Cardiac muscle cell (in vitro differentiated cells and primary cell): ENCODE results near the gene PROC. TPM values are rescaled to one million over a fixed set of nuclear protein-coding genes. Genes with fewer than 3 reads are reported as not detected.
"Not testable (repeated sequence)": the region's sequence is repeated elsewhere in the genome, so short reads cannot be mapped to it uniquely, and the experiment has no call there.

Source experiments
- DNase-seq, 2 donors: peaks; one replicate each; pipeline versions ENCODE4 v3.0.0 to v3.0.0-alpha.2; 2010 to 2017; ENCODE audit warnings: low read depth in 1 of 2, low spot score in 1 of 2
- H3K27ac ChIP-seq: fragments of 200-600 bp; sonication (generic); 2 replicates; pipeline ENCODE4 v1.5.1; 2016
- H3K27me3 ChIP-seq: fragments of 200-600 bp; sonication (generic); 2 replicates; pipeline ENCODE4 v1.6.0; 2016; ENCODE audit warnings: control low read depth
- H3K36me3 ChIP-seq: fragments of 200-600 bp; sonication (generic); 2 replicates; pipeline ENCODE4 v1.5.1; 2016; ENCODE audit warnings: control low read depth
- H3K4me1 ChIP-seq: fragments of 200-600 bp; sonication (generic); 2 replicates; pipeline ENCODE4 v1.8.1; 2017; ENCODE audit warnings: low read depth, mild to moderate bottlenecking, mixed run types
- H3K4me3 ChIP-seq: fragments of 200-600 bp; sonication (generic); 2 replicates; pipeline ENCODE4 v1.5.1; 2016; ENCODE audit warnings: mild to moderate bottlenecking
- H3K9me3 ChIP-seq: fragments of 200-600 bp; sonication (generic); 2 replicates; pipeline ENCODE4 v1.5.1; 2017; ENCODE audit warnings: low read depth, mild to moderate bottlenecking, control low read depth
- polyA plus RNA-seq: library from polyadenylated mRNA; unstranded; fragments of >200 nt; fragmentation: Nextera tagmentation; extraction: Ambion mirVana; gene quantifications from 2 replicates; pipeline ENCODE4 v1.2.1, GENCODE V29; 2016
- total RNA-seq: library from RNA; depleted of rRNA; stranded (reverse); fragments of >200 nt; gene quantifications from 2 replicates; pipeline ENCODE4 v1.2.3, GENCODE V29; 2016
- TF ChIP-seq, protein P1 (sequence below): IDR thresholded peaks from 2 replicates; pipeline ENCODE4 v1.5.1; 2012; ENCODE audit warnings: low read depth, mild to moderate bottlenecking, low read length

The PROC gene
- total and polyA plus RNA-seq, 2 experiments from 2014 or later, result not detected

DNA sequence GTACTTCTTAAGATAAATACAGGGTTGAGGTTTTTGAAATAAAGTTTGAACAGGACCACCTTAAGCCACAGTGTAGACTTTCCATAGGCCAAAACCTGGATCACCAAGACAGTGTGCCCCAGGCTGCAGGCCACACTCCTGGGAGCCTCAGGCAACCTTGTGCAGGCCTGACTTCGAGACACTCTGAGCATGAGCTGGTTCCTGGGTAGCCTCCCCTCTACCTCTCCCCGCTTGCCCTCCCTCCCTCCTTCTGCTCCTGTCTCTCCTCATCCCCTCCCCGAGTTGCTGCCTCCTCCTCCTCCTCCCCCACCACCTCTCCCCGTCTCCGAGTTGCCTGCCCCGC is 10.6 kb upstream of the PROC start:
- Histone ChIP-seq H3K4me3 (peak overlapping the region; percentile 49), H3K36me3 (no peaks in the 10 kb centered on the region), H3K9me3 (no peaks in the 10 kb centered on the region), H3K27ac (peak overlapping the region; percentile 49), H3K27me3 (no peaks in the 10 kb centered on the region), H3K4me1 (no peaks in the 10 kb centered on the region)
- no peak for DNase-seq
- TF ChIP-seq, protein P1, sequence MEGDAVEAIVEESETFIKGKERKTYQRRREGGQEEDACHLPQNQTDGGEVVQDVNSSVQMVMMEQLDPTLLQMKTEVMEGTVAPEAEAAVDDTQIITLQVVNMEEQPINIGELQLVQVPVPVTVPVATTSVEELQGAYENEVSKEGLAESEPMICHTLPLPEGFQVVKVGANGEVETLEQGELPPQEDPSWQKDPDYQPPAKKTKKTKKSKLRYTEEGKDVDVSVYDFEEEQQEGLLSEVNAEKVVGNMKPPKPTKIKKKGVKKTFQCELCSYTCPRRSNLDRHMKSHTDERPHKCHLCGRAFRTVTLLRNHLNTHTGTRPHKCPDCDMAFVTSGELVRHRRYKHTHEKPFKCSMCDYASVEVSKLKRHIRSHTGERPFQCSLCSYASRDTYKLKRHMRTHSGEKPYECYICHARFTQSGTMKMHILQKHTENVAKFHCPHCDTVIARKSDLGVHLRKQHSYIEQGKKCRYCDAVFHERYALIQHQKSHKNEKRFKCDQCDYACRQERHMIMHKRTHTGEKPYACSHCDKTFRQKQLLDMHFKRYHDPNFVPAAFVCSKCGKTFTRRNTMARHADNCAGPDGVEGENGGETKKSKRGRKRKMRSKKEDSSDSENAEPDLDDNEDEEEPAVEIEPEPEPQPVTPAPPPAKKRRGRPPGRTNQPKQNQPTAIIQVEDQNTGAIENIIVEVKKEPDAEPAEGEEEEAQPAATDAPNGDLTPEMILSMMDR, result no peak

DNA sequence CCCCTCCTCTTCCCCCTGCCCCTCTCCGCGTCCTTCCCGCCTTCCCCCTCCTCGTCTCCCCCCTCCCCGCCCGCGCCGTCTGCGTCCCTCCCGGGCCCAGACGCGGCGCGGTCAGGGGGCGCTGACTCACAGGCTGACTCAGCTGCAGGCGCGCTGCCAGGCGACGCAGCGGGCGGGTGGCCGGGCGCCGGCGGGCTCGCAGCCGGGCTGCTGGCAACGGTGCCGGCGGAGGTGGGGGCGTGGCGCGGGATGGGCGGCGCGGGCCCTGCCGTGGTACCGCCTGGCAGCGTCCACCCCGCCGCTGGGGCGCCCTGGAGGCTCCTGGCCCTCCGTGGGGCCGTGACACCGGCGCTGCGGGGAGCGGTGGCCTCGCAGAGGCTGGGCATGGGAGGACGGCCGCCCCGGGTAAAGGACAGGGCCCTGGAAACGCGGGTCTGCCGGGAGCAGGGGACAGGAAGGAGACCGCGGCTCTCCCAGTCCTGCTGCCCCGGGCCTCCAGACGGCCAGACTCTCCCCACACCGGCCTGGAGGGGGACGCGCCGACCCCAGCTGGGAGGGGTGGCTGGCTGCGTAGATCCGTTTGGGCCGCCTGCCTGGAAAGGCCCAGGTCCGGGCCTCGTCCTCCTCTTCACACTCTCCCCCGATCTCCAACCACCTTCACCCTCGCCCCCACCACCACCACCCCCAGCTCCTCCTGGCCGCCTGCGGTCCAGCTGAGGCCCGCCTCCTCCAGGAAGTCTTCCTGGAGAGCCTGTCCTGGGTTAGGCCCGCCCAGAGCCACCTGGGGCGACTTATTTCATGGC is 10.0 kb upstream of the PROC start:
- TF ChIP-seq, protein P1, result no peak
- Histone ChIP-seq H3K36me3 (no peaks in the 10 kb centered on the region), H3K4me1 (no peaks in the 10 kb centered on the region), H3K9me3 (no peaks in the 10 kb centered on the region), H3K27ac (peak overlapping the region; percentile 76), H3K4me3 (peak overlapping the region; percentile 49), H3K27me3 (no peaks in the 10 kb centered on the region)
- peak; percentile 92 to 95 for DNase-seq

DNA sequence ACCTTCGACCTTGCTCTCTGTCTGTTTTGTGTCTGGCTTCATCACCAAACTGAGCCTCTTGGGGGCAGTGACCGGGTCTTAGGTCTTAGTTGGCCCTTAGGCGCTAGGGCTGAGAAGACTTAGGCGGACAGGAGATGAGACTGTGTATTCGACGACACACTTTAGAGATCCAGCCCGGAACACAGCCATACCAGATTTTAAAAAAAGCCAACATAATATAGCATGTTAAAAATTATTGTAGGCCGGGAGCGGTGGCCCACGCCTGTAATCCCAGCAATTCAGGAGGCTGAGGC is 9.5 kb upstream of the PROC start:
- no peaks in the 10 kb centered on the region for H3K36me3 ChIP-seq
- TF ChIP-seq, protein P1, result no peak
- H3K4me1 ChIP-seq, result no peaks in the 10 kb centered on the region
- no peak for DNase-seq
- H3K27me3 ChIP-seq, result no peaks in the 10 kb centered on the region
- H3K9me3 ChIP-seq, result no peaks in the 10 kb centered on the region
- H3K27ac ChIP-seq, result no peak overlapping the region
- peak overlapping the region; percentile 49 for H3K4me3 ChIP-seq

DNA sequence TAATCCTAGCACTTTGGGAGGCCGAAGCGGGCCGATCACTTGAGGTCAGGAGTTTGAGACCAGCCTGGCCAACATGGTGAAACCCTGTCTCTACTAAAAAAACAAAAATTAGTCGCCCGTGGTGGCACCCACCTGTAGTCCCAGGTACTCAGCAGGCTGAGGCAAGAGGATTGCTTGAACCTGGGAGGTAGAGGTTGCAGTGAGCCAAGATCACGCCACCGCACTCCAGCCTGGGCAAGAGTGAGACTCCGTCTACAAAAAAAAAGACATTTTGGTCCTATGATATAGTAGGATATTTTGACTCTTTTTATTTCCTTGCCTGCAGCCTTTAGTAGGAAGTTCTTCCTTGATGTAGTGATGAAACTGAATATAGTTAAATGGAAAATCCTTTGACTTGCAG is 8.5 kb upstream of the PROC start:
- H3K4me1 ChIP-seq, H3K27ac ChIP-seq, DNase-seq, H3K36me3 ChIP-seq, H3K4me3 ChIP-seq, H3K9me3 ChIP-seq, H3K27me3 ChIP-seq: not testable (repeated sequence)

DNA sequence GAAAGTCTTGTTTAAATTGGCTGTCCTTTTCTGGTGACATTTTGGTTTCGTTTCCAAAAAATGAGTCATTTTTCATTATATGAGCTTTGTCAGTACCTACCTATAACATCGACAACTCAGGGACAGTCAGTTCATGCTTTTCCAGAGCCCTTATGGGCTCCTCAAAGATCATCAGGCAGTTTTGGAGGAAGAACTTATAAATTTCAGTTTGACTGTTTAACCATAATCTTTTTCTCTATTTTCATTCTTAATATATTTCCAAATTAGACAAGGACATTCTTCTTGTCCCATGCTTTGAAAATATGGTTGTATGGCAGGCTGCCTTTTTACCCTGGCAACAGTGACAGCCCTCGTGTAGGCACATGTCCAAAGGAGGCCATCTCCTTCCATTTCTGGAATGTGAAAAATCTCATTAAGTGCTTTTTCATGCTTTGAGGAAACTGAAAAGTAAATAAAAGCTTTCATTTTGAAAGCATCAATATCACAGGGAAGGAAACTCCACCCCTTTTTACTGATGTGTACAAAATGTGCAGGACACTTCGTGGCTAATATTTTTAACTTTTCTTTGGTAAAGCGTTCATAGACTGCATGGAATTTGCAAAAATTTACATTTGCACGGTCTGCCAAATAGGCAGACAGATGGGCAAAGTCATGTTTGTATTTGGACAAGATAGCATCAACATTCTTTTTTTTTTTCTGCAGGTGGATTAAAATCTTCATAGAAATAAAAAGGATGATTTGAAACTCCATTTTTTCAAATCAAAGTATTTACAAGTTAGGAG is 7.2 kb upstream of the PROC start:
- TF ChIP-seq, protein P1, result no peak
- Histone ChIP-seq H3K36me3 (no peaks in the 10 kb centered on the region), H3K27ac (no peak overlapping the region), H3K27me3 (peaks cover 1% of the 10 kb centered on the region), H3K4me1 (peaks cover 8% of the 10 kb centered on the region), H3K9me3 (no peaks in the 10 kb centered on the region), H3K4me3 (no peak overlapping the region)
- peak in 1 of 2 donors; percentile 65 for DNase-seq
